HEK293 (cell line): ENCODE results near the gene ARHGAP22.

Source experiments
- CTCF ChIA-PET: fragments of 350-600 bp; formaldehyde crosslinking; extraction: SDS; loops from one replicate; lab custom pipeline; 2021; ENCODE audit warnings: antibody characterized with exemption; lab: Yijun Ruan, JAX
- POLR2A ChIA-PET: fragments of 300-600 bp; formaldehyde crosslinking; extraction: SDS; loops from one replicate; lab custom pipeline; 2020; ENCODE audit warnings: antibody characterized with exemption, inconsistent platforms; lab: Yijun Ruan, JAX
- H3K27ac ChIP-seq: fragments of 200-500 bp; sonication (Bioruptor generic); 2 replicates; pipeline ENCODE4 v1.5.1; 2014; ENCODE audit warnings: low read depth, low read length, control low read depth, inconsistent platforms; ENCODE audit errors: extremely low read depth
- H3K36me3 ChIP-seq, 2 experiments: fragments of 200-500 bp in 1 of 2; sonication (Bioruptor generic) in 1 of 2; 1 replicate in 1 of 2; 2 replicates in 1 of 2; pipeline ENCODE4 v1.5.1; 2014 to 2017; ENCODE audit warnings: inconsistent platforms in 2 of 2, low read length in 2 of 2; ENCODE audit not compliant: control insufficient read depth in 2 of 2, insufficient read depth in 1 of 2
- H3K4me1 ChIP-seq: fragments of 200-500 bp; sonication (Bioruptor generic); 2 replicates; pipeline ENCODE4 v1.5.1; 2014; ENCODE audit warnings: mild to moderate bottlenecking, low read length, inconsistent platforms; ENCODE audit not compliant: control insufficient read depth, insufficient read depth
- H3K4me3 ChIP-seq: 2 replicates; pipeline ENCODE4 v1.5.1; 2011; ENCODE audit warnings: low read depth, mild to moderate bottlenecking, control low read depth, low read length, moderate library complexity
- H3K9me3 ChIP-seq: fragments of 200-500 bp; sonication (Bioruptor generic); 2 replicates; pipeline ENCODE4 v1.5.1; 2014; ENCODE audit warnings: low read depth, low read length, inconsistent platforms; ENCODE audit not compliant: control insufficient read depth, insufficient read depth
- BCL6B ChIP-seq: fragments of 450-650 bp; formaldehyde crosslinking; IDR thresholded peaks from 2 replicates; pipeline ENCODE4 v1.5.1; 2017; ENCODE audit warnings: missing biosample characterization, missing genetic modification characterization
- CTCF ChIP-seq: fragments of 450-650 bp; formaldehyde crosslinking; IDR thresholded peaks from 2 replicates; pipeline ENCODE4 v1.5.1; 2016; ENCODE audit warnings: missing biosample characterization, missing genetic modification characterization
- FEZF1 ChIP-seq: fragments of 450-650 bp; formaldehyde crosslinking; IDR thresholded peaks from 2 replicates; pipeline ENCODE4 v1.5.1; 2016; ENCODE audit warnings: missing biosample characterization, missing genetic modification characterization
- IKZF3 ChIP-seq: fragments of 450-650 bp; IDR thresholded peaks from 2 replicates; pipeline ENCODE4 v1.5.0; 2018; ENCODE audit warnings: missing biosample characterization, mild to moderate bottlenecking, missing genetic modification characterization, moderate library complexity
- PBX3 ChIP-seq: sonication (generic); formaldehyde crosslinking; IDR thresholded peaks from 2 replicates; pipeline ENCODE4 v1.8.1; 2022; ENCODE audit warnings: mild to moderate bottlenecking, moderate library complexity, missing genetic modification reagents
- REPIN1 ChIP-seq: fragments of 450-650 bp; formaldehyde crosslinking; IDR thresholded peaks from 2 replicates; pipeline ENCODE4 v1.5.1; 2017; ENCODE audit warnings: missing biosample characterization, missing genetic modification characterization, low read depth
- ZBTB11 ChIP-seq: fragments of 450-650 bp; formaldehyde crosslinking; conservative IDR thresholded peaks from 2 replicates; pipeline ENCODE4 v1.5.1; 2016; ENCODE audit warnings: low read depth, missing biosample characterization, missing genetic modification characterization
- ZBTB20 ChIP-seq: fragments of 450-650 bp; formaldehyde crosslinking; IDR thresholded peaks from 2 replicates; pipeline ENCODE4 v1.5.1; 2016; ENCODE audit warnings: missing biosample characterization, missing genetic modification characterization
- ZBTB26 ChIP-seq: fragments of 450-650 bp; formaldehyde crosslinking; optimal IDR thresholded peaks from 2 replicates; pipeline ENCODE3; 2016; ENCODE audit warnings: missing biosample characterization, mild to moderate bottlenecking, missing genetic modification characterization
- ZBTB7A ChIP-seq: fragments of 450-650 bp; formaldehyde crosslinking; IDR thresholded peaks from 2 replicates; pipeline ENCODE4 v1.5.1; 2016; ENCODE audit warnings: low read depth, missing biosample characterization, missing genetic modification characterization
- ZNF2 ChIP-seq: fragments of 450-650 bp; formaldehyde crosslinking; IDR thresholded peaks from 2 replicates; pipeline ENCODE4 v1.5.1; 2016; ENCODE audit warnings: missing biosample characterization, missing genetic modification characterization
- ZNF292 ChIP-seq: fragments of 450-650 bp; formaldehyde crosslinking; IDR thresholded peaks from 2 replicates; pipeline ENCODE4 v1.5.1; 2016; ENCODE audit warnings: low read depth, missing biosample characterization, missing genetic modification characterization, borderline replicate concordance
- ZNF302 ChIP-seq: fragments of 450-650 bp; formaldehyde crosslinking; IDR thresholded peaks from 2 replicates; pipeline ENCODE4 v1.5.1; 2016; ENCODE audit warnings: missing biosample characterization, missing genetic modification characterization, low read depth
- ZNF341 ChIP-seq: fragments of 450-650 bp; formaldehyde crosslinking; IDR thresholded peaks from 2 replicates; pipeline ENCODE4; 2016; ENCODE audit warnings: low read depth, missing biosample characterization, missing genetic modification characterization
- ZNF433 ChIP-seq: fragments of 450-650 bp; formaldehyde crosslinking; IDR thresholded peaks from 2 replicates; pipeline ENCODE4 v1.5.1; 2016; ENCODE audit warnings: missing biosample characterization, missing genetic modification characterization, low read depth
- ZNF449 ChIP-seq: fragments of 450-650 bp; formaldehyde crosslinking; IDR thresholded peaks from 2 replicates; pipeline ENCODE4 v1.5.1; 2017; ENCODE audit warnings: missing biosample characterization, mild to moderate bottlenecking, missing genetic modification characterization, moderate library complexity
- ZNF48 ChIP-seq: fragments of 450-650 bp; formaldehyde crosslinking; IDR thresholded peaks from 2 replicates; pipeline ENCODE4 v1.5.1; 2016; ENCODE audit warnings: missing biosample characterization, missing genetic modification characterization
- ZNF561 ChIP-seq: fragments of 450-650 bp; IDR thresholded peaks from 2 replicates; pipeline ENCODE4 v1.5.1; 2018; ENCODE audit warnings: missing biosample characterization, missing genetic modification characterization, borderline replicate concordance
- ZNF776 ChIP-seq: fragments of 450-650 bp; formaldehyde crosslinking; IDR thresholded peaks from 2 replicates; pipeline ENCODE4 v1.5.0; 2017; ENCODE audit warnings: missing biosample characterization, missing genetic modification characterization, borderline replicate concordance
- ZNF837 ChIP-seq: fragments of 450-650 bp; formaldehyde crosslinking; IDR thresholded peaks from 2 replicates; pipeline ENCODE4 v1.5.1; 2016; ENCODE audit warnings: missing biosample characterization, missing genetic modification characterization
- ZSCAN16 ChIP-seq: fragments of 450-650 bp; formaldehyde crosslinking; IDR thresholded peaks from 2 replicates; pipeline ENCODE4 v1.5.1; 2016; ENCODE audit warnings: missing biosample characterization, missing genetic modification characterization

ARHGAP22 gene

GRCh38 chr10:48492201-48492600 lies 112.7 kb downstream of the ARHGAP22 start:
- CTCF ChIA-PET, result interaction anchor here (0.5 kb wide), 1 partner anchor 157 kb away, joined by 3 read pairs; no protein-coding TSS in a partner anchor
- no peaks in the 10 kb centered on the region for H3K36me3 ChIP-seq

GRCh38 chr10:48491392-48492139 lies 113.3 kb downstream of the ARHGAP22 start:
- CTCF ChIA-PET, result interaction anchor here (0.5 kb wide), 1 partner anchor 157 kb away, joined by 3 read pairs; no protein-coding TSS in a partner anchor
- TF ChIP-seq ZBTB26 (no peak), ZNF561 (no peak), ZNF449 (tag by site-specific recombination) (no peak), ZSCAN16 (no peak), BCL6B (tag by site-specific recombination) (no peak), ZNF302 (tag by site-specific recombination) (no peak), ZBTB20 (tag by site-specific recombination) (no peak), REPIN1 (tag by site-specific recombination) (no peak), FEZF1 (tag by site-specific recombination) (no peak), ZBTB7A (tag by site-specific recombination) (no peak), ZBTB11 (tag by site-specific recombination) (no peak)

More at GRCh38 chr10:48492201-48492600, 112.7 kb downstream of the ARHGAP22 start:
- no peaks in the 10 kb centered on the region for H3K4me1 ChIP-seq
- POLR2A ChIA-PET, result no interaction called here
- no peak overlapping the region for H3K27ac ChIP-seq
- no peak overlapping the region for H3K4me3 ChIP-seq
- TF ChIP-seq ZNF433 (no peak), IKZF3 (no peak), ZNF48 (tag by site-specific recombination) (no peak), ZNF341 (tag by site-specific recombination) (no peak), ZNF292 (tag by site-specific recombination) (no peak), PBX3 (CRISPR knock-in tag) (no peak), ZNF837 (tag by site-specific recombination) (no peak), ZNF776 (no peak), ZNF2 (no peak), CTCF (no peak)
- H3K9me3 ChIP-seq, result no peaks in the 10 kb centered on the region

More at GRCh38 chr10:48491392-48492139, 113.3 kb downstream of the ARHGAP22 start:
- no peaks in the 10 kb centered on the region for H3K36me3 ChIP-seq
- H3K27ac ChIP-seq, result no peak overlapping the region
- H3K4me3 ChIP-seq, result no peak overlapping the region
- no peaks in the 10 kb centered on the region for H3K4me1 ChIP-seq
- no peaks in the 10 kb centered on the region for H3K9me3 ChIP-seq
- POLR2A ChIA-PET, result no interaction called here
